Measurements from ENCODE around the gene CFAP77. TPM values are rescaled to one million over a fixed set of nuclear protein-coding genes. Genes with fewer than 3 reads are reported as not detected.
A peak's percentile ranks its signal among the peaks of the same experiment; 100 is the strongest.

CFAP77 gene
- total RNA-seq, 1 donor from 2014 or later, result not detected

GRCh38 chr9:132381966-132382541 lies 28.0 kb upstream of the CFAP77 start:
- ChIA-PET CTCF (interaction anchor here (0.7 to 4.5 kb wide), 2 partner anchors 10 to 29 kb away, joined by 3 to 57 read pairs; partner anchors contain the start of gene SETX), POLR2A (interaction anchor here (0.5 to 8.8 kb wide), 16 partner anchors 10 to 657 kb away, joined by 3 to 527 read pairs (median 4); partner anchors contain the start of genes CFAP77 and SETX)
- Mint-ChIP-seq H3K9me3 (no peaks in the 10 kb centered on the region), H3K27me3 (no peaks in the 10 kb centered on the region), H3K4me3 (peak overlapping the region; percentile 80), H3K27ac (peak overlapping the region; percentile 99), H3K36me3 (ENCODE audit: low read depth) (peaks cover 31% of the 10 kb centered on the region), H3K4me1 (peaks cover 76% of the 10 kb centered on the region)
- intact Hi-C loops (cut with micrococcal nuclease), result loop anchor here (1.0 kb wide), 2 partner anchors 9 to 24 kb away; partner anchors contain the start of gene TTF1
- ATAC-seq (ENCODE audit: low read depth), result peak; percentile 80
- no peak for TF ChIP-seq CTCF (IDR thresholded peaks at IDR 0.05)
- DNase-seq, result peak; percentile 33

- H3K27me3 Mint-ChIP-seq, result no peaks in the 10 kb centered on the region
- peaks cover 45% of the 10 kb centered on the region for H3K36me3 Mint-ChIP-seq (ENCODE audit: low read depth)
- ATAC-seq (ENCODE audit: low read depth), result peak; percentile 57
- TF ChIP-seq CTCF (IDR thresholded peaks at IDR 0.05), result no peak
- H3K9me3 Mint-ChIP-seq, result no peaks in the 10 kb centered on the region
- DNase-seq, result peak; percentile 39
- H3K4me1 Mint-ChIP-seq, result peaks cover 76% of the 10 kb centered on the region
- CTCF ChIA-PET, result interaction anchor here (0.9 to 4.5 kb wide), 6 partner anchors 10 to 125 kb away, joined by 3 to 57 read pairs (median 9); partner anchors contain the start of gene SETX
- peak overlapping the region; percentile 82 for H3K4me3 Mint-ChIP-seq
- peak overlapping the region; percentile 99 for H3K27ac Mint-ChIP-seq
- intact Hi-C loops (cut with micrococcal nuclease), result loop anchor here (1.0 kb wide), 2 partner anchors 28 to 32 kb away; no protein-coding TSS in a partner anchor
- POLR2A ChIA-PET, result interaction anchor here (0.6 to 8.8 kb wide), 18 partner anchors 11 to 706 kb away, joined by 3 to 527 read pairs (median 4); partner anchors contain the start of genes DDX31 and SETX
These were observed 26.5 kb upstream of the CFAP77 start for GRCh38 chr9:132383462-132383883.

GRCh38 chr9:132384376-132384775 lies 25.6 kb upstream of the CFAP77 start:
- CTCF ChIA-PET, result interaction anchor here (0.9 to 4.5 kb wide), 6 partner anchors 11 to 125 kb away, joined by 3 to 57 read pairs (median 9); partner anchors contain the start of gene SETX
- Mint-ChIP-seq H3K27ac (peak overlapping the region; percentile 99), H3K27me3 (no peaks in the 10 kb centered on the region), H3K36me3 (ENCODE audit: low read depth) (peaks cover 53% of the 10 kb centered on the region), H3K4me1 (peaks cover 70% of the 10 kb centered on the region), H3K9me3 (no peaks in the 10 kb centered on the region), H3K4me3 (peak overlapping the region; percentile 82)
- DNase-seq, result no peak
- TF ChIP-seq CTCF (IDR thresholded peaks at IDR 0.05), result no peak
- intact Hi-C loops (cut with micrococcal nuclease), result no loop called here
- POLR2A ChIA-PET, result interaction anchor here (0.5 to 8.8 kb wide), 14 partner anchors 12 to 652 kb away, joined by 3 to 527 read pairs (median 4); partner anchors contain the start of genes CFAP77, SETX and TSC1
- peak; percentile 35 for ATAC-seq (ENCODE audit: low read depth)

GRCh38 chr9:132387133-132387532 lies 22.9 kb upstream of the CFAP77 start:
- no peak for DNase-seq
- Mint-ChIP-seq H3K27ac (peak overlapping the region; percentile 99), H3K4me1 (peaks cover 48% of the 10 kb centered on the region), H3K27me3 (no peaks in the 10 kb centered on the region), H3K4me3 (no peak overlapping the region), H3K9me3 (no peaks in the 10 kb centered on the region), H3K36me3 (ENCODE audit: low read depth) (peaks cover 71% of the 10 kb centered on the region)
- TF ChIP-seq CTCF (IDR thresholded peaks at IDR 0.05), result no peak
- POLR2A ChIA-PET, result interaction anchor here (0.7 to 8.8 kb wide), 2 partner anchors 13 to 35 kb away, joined by 3 to 527 read pairs; partner anchors contain the start of gene SETX
- ATAC-seq (ENCODE audit: low read depth), result no peak
- CTCF ChIA-PET, result no interaction called here
- intact Hi-C loops (cut with micrococcal nuclease), result no loop called here

GRCh38 chr9:132390966-132391365 lies 19.0 kb upstream of the CFAP77 start:
- ATAC-seq (ENCODE audit: low read depth) (no peak), DNase-seq (no peak)
- TF ChIP-seq CTCF (IDR thresholded peaks at IDR 0.05), result no peak
- Mint-ChIP-seq H3K4me1 (peaks cover 9% of the 10 kb centered on the region), H3K27me3 (no peaks in the 10 kb centered on the region), H3K36me3 (ENCODE audit: low read depth) (peaks cover 84% of the 10 kb centered on the region), H3K4me3 (no peak overlapping the region), H3K9me3 (no peaks in the 10 kb centered on the region), H3K27ac (no peak overlapping the region)
- CTCF ChIA-PET, result no interaction called here
- POLR2A ChIA-PET, result interaction anchor here (0.8 to 1.2 kb wide), 2 partner anchors 40 to 41 kb away, joined by 3 to 6 read pairs; no protein-coding TSS in a partner anchor
- intact Hi-C loops (cut with micrococcal nuclease), result no loop called here
